AG04450 (cell line): ENCODE data around the gene TTC1. TPM values are rescaled to one million over a fixed set of nuclear protein-coding genes. Genes with fewer than 3 reads are reported as not detected.

ENCODE experiments used
- CTCF ChIA-PET: fragments of 300-600, 350-600 bp; formaldehyde crosslinking; extraction: SDS; loops from one replicate; lab custom pipeline; 2022; ENCODE audit warnings: antibody characterized with exemption, inconsistent platforms; lab: Charles Lee
- POLR2A ChIA-PET: fragments of 350-600 bp; formaldehyde crosslinking; extraction: SDS; loops from one replicate; lab custom pipeline; 2021; ENCODE audit warnings: antibody characterized with exemption, inconsistent platforms; lab: Yijun Ruan, JAX
- DNase-seq: peaks from one replicate; pipeline ENCODE4 v3.0.0-alpha.2; 2011; ENCODE audit warnings: low read depth, low spot score
- H3K27ac ChIP-seq: one replicate; pipeline ENCODE4 v1.5.1; 2012; ENCODE audit warnings: low read depth, low read length, control low read depth
- H3K27me3 ChIP-seq: one replicate; pipeline ENCODE4 v1.6.0; 2012; ENCODE audit warnings: low read length; ENCODE audit not compliant: control insufficient read depth, insufficient read depth
- H3K4me3 ChIP-seq: 2 replicates; pipeline ENCODE4 v1.5.1; 2011; ENCODE audit warnings: mild to moderate bottlenecking, low read depth, low read length, control low read depth
- H3K9me3 ChIP-seq: 2 replicates; pipeline ENCODE4 v1.5.1; 2012; ENCODE audit warnings: low read length; ENCODE audit not compliant: control insufficient read depth, insufficient read depth
- polyA plus RNA-seq: library from polyadenylated mRNA; depleted of rRNA; stranded (reverse); fragments of >200 nt; gene quantifications from 2 replicates; pipeline ENCODE4 v1.2.3, GENCODE V29; 2011
- TF ChIP-seq, protein P1 (sequence below): IDR thresholded peaks from 2 replicates; pipeline ENCODE4 v1.5.1; 2011; ENCODE audit warnings: low read depth, low read length, control low read depth, inconsistent platforms

The TTC1 gene
- polyA plus RNA-seq, 1 experiment = 53.7 TPM

- DNase-seq = no peak
- CTCF ChIA-PET = interaction anchor here (1.1 to 1.6 kb wide), 2 partner anchors 10 to 14 kb away, joined by 5 read pairs; no protein-coding TSS in a partner anchor
These were observed 27.3 kb downstream of the TTC1 start for GRCh38 chr5:160036243-160036642.

GRCh38 chr5:160036884-160037283 is 27.9 kb downstream of the TTC1 start:
- Histone ChIP-seq H3K27me3 (no peaks in the 10 kb centered on the region), H3K4me3 (no peak overlapping the region), H3K27ac (no peak overlapping the region), H3K9me3 (no peaks in the 10 kb centered on the region)
- DNase-seq = no peak
- TF ChIP-seq, protein P1, sequence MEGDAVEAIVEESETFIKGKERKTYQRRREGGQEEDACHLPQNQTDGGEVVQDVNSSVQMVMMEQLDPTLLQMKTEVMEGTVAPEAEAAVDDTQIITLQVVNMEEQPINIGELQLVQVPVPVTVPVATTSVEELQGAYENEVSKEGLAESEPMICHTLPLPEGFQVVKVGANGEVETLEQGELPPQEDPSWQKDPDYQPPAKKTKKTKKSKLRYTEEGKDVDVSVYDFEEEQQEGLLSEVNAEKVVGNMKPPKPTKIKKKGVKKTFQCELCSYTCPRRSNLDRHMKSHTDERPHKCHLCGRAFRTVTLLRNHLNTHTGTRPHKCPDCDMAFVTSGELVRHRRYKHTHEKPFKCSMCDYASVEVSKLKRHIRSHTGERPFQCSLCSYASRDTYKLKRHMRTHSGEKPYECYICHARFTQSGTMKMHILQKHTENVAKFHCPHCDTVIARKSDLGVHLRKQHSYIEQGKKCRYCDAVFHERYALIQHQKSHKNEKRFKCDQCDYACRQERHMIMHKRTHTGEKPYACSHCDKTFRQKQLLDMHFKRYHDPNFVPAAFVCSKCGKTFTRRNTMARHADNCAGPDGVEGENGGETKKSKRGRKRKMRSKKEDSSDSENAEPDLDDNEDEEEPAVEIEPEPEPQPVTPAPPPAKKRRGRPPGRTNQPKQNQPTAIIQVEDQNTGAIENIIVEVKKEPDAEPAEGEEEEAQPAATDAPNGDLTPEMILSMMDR = no peak
- CTCF ChIA-PET = interaction anchor here (1.1 to 1.6 kb wide), 2 partner anchors 11 to 15 kb away, joined by 5 read pairs; no protein-coding TSS in a partner anchor
- POLR2A ChIA-PET = no interaction called here

More at GRCh38 chr5:160036243-160036642, 27.3 kb downstream of the TTC1 start:
- Histone ChIP-seq H3K27ac (no peak overlapping the region), H3K9me3 (no peaks in the 10 kb centered on the region), H3K4me3 (no peak overlapping the region), H3K27me3 (no peaks in the 10 kb centered on the region)
- POLR2A ChIA-PET = no interaction called here
- TF ChIP-seq, protein P1 = no peak

GRCh38 chr5:160039810-160040470 is 31.0 kb downstream of the TTC1 start:
- no peak overlapping the region for H3K27ac ChIP-seq
- CTCF ChIA-PET = interaction anchor here (0.8 to 1.6 kb wide), 4 partner anchors 15 to 303 kb away, joined by 3 to 17 read pairs (median 9); no protein-coding TSS in a partner anchor
- TF ChIP-seq, protein P1 = no peak
- no peak overlapping the region for H3K4me3 ChIP-seq
- POLR2A ChIA-PET = no interaction called here
- no peak for DNase-seq
- H3K27me3 ChIP-seq = no peaks in the 10 kb centered on the region
- H3K9me3 ChIP-seq = no peaks in the 10 kb centered on the region

DNA sequence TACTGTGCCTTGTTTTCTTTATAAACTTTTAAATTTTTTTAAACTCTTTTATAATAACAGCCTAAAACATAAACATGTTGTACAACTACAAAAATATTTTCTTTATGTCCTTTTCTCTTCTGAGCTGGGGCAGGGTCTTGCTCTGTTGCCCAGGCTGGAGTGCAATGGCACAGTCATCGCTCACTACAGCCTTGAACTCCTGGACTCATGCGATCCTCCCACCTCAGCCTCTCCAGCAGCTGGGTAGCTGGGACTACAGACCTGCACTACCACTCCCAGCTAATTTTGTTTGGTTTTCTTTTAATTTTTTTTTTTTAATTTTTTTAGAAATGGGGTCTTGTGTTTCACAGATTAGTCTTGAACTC is 31.5 kb downstream of the TTC1 start:
- ChIA-PET POLR2A (no interaction called here), CTCF (interaction anchor here (0.7 to 1.6 kb wide), 3 partner anchors 15 to 43 kb away, joined by 3 to 14 read pairs (median 4); no protein-coding TSS in a partner anchor)
- Histone ChIP-seq H3K4me3 (no peak overlapping the region), H3K27me3 (no peaks in the 10 kb centered on the region), H3K9me3 (no peaks in the 10 kb centered on the region), H3K27ac (no peak overlapping the region)
- TF ChIP-seq, protein P1 = no peak
- no peak for DNase-seq

GRCh38 chr5:160042671-160043070 is 33.7 kb downstream of the TTC1 start:
- DNase-seq = no peak
- Histone ChIP-seq H3K27me3 (no peaks in the 10 kb centered on the region), H3K9me3 (no peaks in the 10 kb centered on the region), H3K27ac (no peak overlapping the region), H3K4me3 (no peak overlapping the region)
- ChIA-PET POLR2A (no interaction called here), CTCF (no interaction called here)
- TF ChIP-seq, protein P1 = no peak
